DND-41 (cell line): ENCODE measurements around the gene FLVCR2.

Source experiments
- ATAC-seq: fragments of 200-7000 bp; cut with Tn5 transposase; 3 replicates; pipeline ENCODE4 v1.9.1; 2021; ENCODE audit warnings: low read depth; ENCODE audit not compliant: insufficient read depth
- DNase-seq: peaks from one replicate; pipeline ENCODE4 v3.0.0-alpha.2; 2020
- H2AFZ ChIP-seq: 2 replicates; pipeline ENCODE4 v1.6.0; 2012; ENCODE audit warnings: low read depth, low read length
- H3K27ac ChIP-seq: 2 replicates; pipeline ENCODE4 v1.5.1; 2012; ENCODE audit warnings: low read length, inconsistent platforms
- H3K27me3 ChIP-seq: fragments of 200-600 bp; sonication (generic); 2 replicates; pipeline ENCODE4 v1.6.0; 2012; ENCODE audit warnings: low read length, mild to moderate bottlenecking, inconsistent platforms; ENCODE audit not compliant: insufficient read depth, poor library complexity
- H3K36me3 ChIP-seq: 2 replicates; pipeline ENCODE4 v1.5.1; 2012; ENCODE audit warnings: low read length, inconsistent platforms; ENCODE audit not compliant: insufficient read depth
- H3K4me1 ChIP-seq: 2 replicates; pipeline ENCODE4 v1.5.1; 2012; ENCODE audit warnings: mild to moderate bottlenecking, low read length; ENCODE audit not compliant: insufficient read depth
- H3K4me2 ChIP-seq: 2 replicates; pipeline ENCODE4 v1.6.0; 2012; ENCODE audit warnings: mild to moderate bottlenecking, moderate library complexity, low read length, inconsistent platforms; ENCODE audit not compliant: insufficient read depth
- H3K4me3 ChIP-seq, 2 experiments: fragments of 200-600 bp in 1 of 2; shearing (Covaris generic) in 1 of 2; 2 replicates each; pipeline ENCODE4 v1.5.1; 2012 to 2016; ENCODE audit warnings: inconsistent platforms in 2 of 2, low read length in 2 of 2, mild to moderate bottlenecking in 2 of 2, low read depth in 1 of 2, moderate library complexity in 1 of 2
- H3K79me2 ChIP-seq: 2 replicates; pipeline ENCODE4 v1.6.0; 2012; ENCODE audit warnings: low read length, inconsistent platforms; ENCODE audit not compliant: insufficient read depth
- H3K9ac ChIP-seq: 2 replicates; pipeline ENCODE4 v1.6.0; 2012; ENCODE audit warnings: low read depth, mild to moderate bottlenecking, inconsistent platforms, low read length, moderate library complexity
- H3K9me3 ChIP-seq: 2 replicates; pipeline ENCODE4 v1.5.1; 2012; ENCODE audit warnings: low read length, moderate library complexity, mild to moderate bottlenecking, inconsistent platforms; ENCODE audit not compliant: insufficient read depth, severe bottlenecking
- H4K20me1 ChIP-seq: 2 replicates; pipeline ENCODE4 v1.6.0; 2012; ENCODE audit warnings: low read length; ENCODE audit not compliant: insufficient read depth
- EZH2 ChIP-seq: IDR thresholded peaks from 3 replicates; pipeline ENCODE4 v1.6.1; 2012; ENCODE audit warnings: borderline replicate concordance, low read depth, mild to moderate bottlenecking, moderate library complexity, low read length, inconsistent platforms; ENCODE audit not compliant: severe bottlenecking
- TF ChIP-seq, protein P1 (sequence below): IDR thresholded peaks from 2 replicates; pipeline ENCODE4 v1.5.1; 2012; ENCODE audit warnings: borderline replicate concordance, low read length, moderate library complexity, mild to moderate bottlenecking; ENCODE audit not compliant: poor library complexity, severe bottlenecking; ENCODE audit errors: extremely low read depth

The FLVCR2 gene

DNA sequence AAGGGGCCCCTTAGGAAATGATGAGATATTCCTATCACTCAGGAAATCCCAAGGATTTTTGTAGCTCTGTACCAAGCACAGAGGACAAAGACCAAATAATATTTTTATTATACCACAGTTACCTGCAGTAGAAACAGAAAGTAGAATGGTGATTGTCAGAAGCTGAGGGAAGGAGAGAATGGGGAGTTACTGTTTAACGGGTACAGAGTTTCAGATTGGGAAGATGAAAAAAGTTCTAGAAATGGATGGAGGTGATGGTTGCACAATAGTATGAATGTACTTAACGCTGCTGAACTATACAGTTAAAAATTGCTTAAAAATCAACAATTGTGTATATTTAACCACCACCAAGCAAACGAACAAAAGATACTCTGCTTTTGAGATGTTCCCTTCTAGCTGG, 24.1 kb downstream of the FLVCR2 start:
- no peak for DNase-seq
- Histone ChIP-seq H3K4me2 (no peak overlapping the region), H3K4me1 (no peaks in the 10 kb centered on the region), H2AFZ (no peak overlapping the region), H3K27me3 (peaks cover 9% of the 10 kb centered on the region), H3K36me3 (no peaks in the 10 kb centered on the region), H3K9me3 (no peaks in the 10 kb centered on the region), H3K9ac (no peak overlapping the region), H3K4me3 (no peak overlapping the region), H3K79me2 (no peaks in the 10 kb centered on the region), H4K20me1 (no peaks in the 10 kb centered on the region), H3K27ac (no peak overlapping the region)
- no peak for TF ChIP-seq EZH2
- TF ChIP-seq, protein P1, sequence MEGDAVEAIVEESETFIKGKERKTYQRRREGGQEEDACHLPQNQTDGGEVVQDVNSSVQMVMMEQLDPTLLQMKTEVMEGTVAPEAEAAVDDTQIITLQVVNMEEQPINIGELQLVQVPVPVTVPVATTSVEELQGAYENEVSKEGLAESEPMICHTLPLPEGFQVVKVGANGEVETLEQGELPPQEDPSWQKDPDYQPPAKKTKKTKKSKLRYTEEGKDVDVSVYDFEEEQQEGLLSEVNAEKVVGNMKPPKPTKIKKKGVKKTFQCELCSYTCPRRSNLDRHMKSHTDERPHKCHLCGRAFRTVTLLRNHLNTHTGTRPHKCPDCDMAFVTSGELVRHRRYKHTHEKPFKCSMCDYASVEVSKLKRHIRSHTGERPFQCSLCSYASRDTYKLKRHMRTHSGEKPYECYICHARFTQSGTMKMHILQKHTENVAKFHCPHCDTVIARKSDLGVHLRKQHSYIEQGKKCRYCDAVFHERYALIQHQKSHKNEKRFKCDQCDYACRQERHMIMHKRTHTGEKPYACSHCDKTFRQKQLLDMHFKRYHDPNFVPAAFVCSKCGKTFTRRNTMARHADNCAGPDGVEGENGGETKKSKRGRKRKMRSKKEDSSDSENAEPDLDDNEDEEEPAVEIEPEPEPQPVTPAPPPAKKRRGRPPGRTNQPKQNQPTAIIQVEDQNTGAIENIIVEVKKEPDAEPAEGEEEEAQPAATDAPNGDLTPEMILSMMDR, result no peak
- ATAC-seq, result no peak

DNA sequence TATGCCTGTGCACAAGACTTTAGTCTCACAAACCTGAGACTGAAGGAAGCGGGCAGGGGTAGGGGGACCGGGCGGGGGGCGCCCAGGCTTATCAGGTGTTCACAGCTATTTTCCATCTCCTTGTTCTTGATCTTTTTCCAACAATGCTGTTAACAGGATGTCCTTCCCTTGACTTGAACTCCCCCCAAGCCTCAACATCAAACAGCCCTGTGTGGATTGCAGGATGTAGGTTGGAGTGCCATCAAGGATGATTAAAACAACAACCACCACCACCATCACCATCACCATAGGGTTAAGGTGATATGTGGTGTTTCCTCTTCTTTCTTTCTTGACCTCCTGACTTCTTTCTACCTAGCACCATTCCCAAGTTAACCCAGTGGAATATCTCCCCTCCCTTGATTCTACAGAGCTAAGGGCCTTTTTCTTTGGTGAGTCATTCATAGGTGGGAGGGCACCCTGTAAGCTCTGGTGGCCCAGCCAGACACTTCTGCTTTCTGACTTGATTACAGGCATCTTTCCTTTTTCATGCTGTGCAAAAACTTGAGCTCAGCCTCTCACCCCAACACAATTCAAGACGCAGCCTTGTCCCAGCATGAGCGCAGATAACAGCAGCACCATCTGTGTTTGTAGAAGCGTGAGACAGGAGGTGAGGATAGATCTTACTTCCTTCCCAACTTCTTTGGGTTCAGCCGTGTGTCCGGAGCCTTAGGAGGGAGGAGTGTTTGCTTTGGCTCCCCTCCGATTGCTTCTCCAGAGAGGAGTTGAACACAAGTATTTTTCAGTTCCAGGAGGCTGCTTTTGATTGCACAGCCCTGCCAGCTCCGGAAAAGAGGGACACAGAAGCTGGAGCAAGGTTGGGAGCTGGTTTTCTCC, 26.8 kb downstream of the FLVCR2 start:
- DNase-seq (no peak), ATAC-seq (no peak)
- no peaks in the 10 kb centered on the region for H3K4me1 ChIP-seq
- TF ChIP-seq, protein P1, result no peak
- TF ChIP-seq EZH2, result no peak
- H3K9me3 ChIP-seq, result no peaks in the 10 kb centered on the region
- H2AFZ ChIP-seq, result no peak overlapping the region
- H3K36me3 ChIP-seq, result no peaks in the 10 kb centered on the region
- H3K4me3 ChIP-seq, result no peak overlapping the region
- H3K4me2 ChIP-seq, result no peak overlapping the region
- peaks cover 24% of the 10 kb centered on the region for H3K27me3 ChIP-seq
- H3K27ac ChIP-seq, result no peak overlapping the region
- H3K79me2 ChIP-seq, result no peaks in the 10 kb centered on the region
- no peaks in the 10 kb centered on the region for H4K20me1 ChIP-seq
- no peak overlapping the region for H3K9ac ChIP-seq

DNA sequence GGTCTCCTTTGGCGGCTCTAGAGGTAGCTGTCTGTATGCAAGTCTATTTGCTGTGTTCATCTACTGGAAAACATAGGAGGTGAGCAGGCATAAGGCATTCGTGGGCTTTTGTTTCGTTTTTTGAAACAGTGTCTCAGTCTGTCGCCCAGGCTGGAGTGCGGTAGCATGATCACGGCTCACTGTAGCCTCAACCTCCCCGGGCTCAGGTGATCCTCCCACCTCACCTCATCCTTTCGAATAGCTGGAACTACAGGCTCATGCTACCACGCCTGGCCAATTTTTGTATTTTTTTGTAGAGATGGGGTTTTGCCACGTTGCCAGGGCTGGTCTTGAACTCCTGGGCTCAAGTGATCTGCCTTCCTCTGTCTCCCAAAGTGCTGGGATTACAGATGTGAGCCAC, 27.5 kb downstream of the FLVCR2 start:
- ATAC-seq (no peak), DNase-seq (no peak)
- Histone ChIP-seq H3K27ac (no peak overlapping the region), H3K4me2 (no peak overlapping the region), H3K36me3 (no peaks in the 10 kb centered on the region), H3K4me1 (no peaks in the 10 kb centered on the region), H3K9ac (no peak overlapping the region), H2AFZ (no peak overlapping the region), H3K9me3 (no peaks in the 10 kb centered on the region), H4K20me1 (no peaks in the 10 kb centered on the region), H3K4me3 (no peak overlapping the region), H3K27me3 (peaks cover 29% of the 10 kb centered on the region), H3K79me2 (no peaks in the 10 kb centered on the region)
- TF ChIP-seq, protein P1, result no peak
- TF ChIP-seq EZH2, result no peak
